ENCODE measurements around the gene MRTFA. TPM values are rescaled to one million over a fixed set of nuclear protein-coding genes. Genes with fewer than 3 reads are reported as not detected.
"Not testable (repeated sequence)": the region's sequence is repeated elsewhere in the genome, so short reads cannot be mapped to it uniquely, and the experiment has no call there.

MRTFA gene
- total RNA-seq, 1 donor from 2014 or later = 19.7 TPM

DNA sequence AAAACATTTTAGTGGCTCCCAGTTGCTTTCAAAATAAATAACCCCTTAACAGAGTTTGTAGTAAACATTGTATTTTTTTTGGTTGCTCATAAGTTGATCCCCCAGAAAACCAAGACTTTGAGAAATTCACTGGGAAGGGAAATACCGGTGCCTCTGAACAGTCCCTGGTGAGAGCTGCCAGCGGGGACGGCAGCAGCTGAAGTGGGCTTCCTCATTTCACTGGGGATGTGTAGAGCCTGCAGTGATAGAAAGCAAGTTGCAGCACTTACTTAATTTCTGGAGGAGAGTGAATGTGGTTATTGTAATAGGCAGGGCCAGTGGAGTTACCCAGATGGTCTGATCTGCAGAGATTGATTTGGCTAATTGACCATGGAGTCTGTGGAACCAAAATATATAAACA, 24.2 kb upstream of the MRTFA start:
- DNase-seq (ENCODE audit: low read depth, low spot score) = no peak

DNA sequence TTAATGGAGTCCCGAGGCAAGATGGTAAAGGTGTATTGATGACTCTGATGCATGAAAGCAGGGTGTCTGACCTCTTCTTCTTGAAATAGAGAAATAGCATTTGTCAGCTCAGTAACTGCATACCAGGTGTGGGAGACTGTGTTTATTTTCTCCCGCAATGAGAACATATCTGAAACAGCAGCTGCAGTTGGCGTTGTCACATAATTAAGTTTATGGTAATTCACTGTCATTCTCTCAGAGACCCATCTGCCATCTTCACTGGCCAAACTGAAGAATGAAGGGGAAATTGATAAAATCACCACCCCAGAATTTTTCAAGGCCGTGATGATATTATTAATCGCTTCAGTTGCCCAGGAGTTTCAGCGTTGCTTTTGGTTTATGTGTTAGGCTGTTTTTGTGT, 22.6 kb upstream of the MRTFA start:
- no peak for DNase-seq (ENCODE audit: low read depth, low spot score)

DNA sequence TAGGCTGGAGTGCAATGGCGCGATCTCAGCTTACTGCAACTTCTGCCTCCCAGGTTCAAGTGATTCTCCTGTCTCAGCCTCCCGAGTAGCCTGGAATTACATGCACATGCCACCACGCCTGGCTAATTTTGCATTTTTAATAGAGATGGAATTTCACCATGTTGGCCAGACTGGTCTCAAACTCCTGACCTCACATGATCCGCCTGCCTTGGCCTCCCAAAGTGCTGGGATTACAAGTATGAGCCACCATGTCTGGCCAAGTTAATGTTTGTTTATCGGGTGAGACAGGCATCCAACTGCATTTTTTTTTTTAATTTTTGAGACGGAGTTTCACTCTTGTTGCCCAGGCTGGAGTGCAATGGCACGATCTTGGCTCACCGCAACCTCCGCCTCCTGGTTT, 20.1 kb upstream of the MRTFA start:
- not testable (repeated sequence) for DNase-seq (ENCODE audit: low read depth, low spot score)

- DNase-seq (ENCODE audit: low read depth, low spot score) = not testable (repeated sequence)
These were observed 19.4 kb upstream of the MRTFA start for GRCh38 chr22:40655941-40656340.

GRCh38 chr22:40654522-40655167, 18.1 kb upstream of the MRTFA start:
- DNase-seq (ENCODE audit: low read depth, low spot score) = no peak

DNA sequence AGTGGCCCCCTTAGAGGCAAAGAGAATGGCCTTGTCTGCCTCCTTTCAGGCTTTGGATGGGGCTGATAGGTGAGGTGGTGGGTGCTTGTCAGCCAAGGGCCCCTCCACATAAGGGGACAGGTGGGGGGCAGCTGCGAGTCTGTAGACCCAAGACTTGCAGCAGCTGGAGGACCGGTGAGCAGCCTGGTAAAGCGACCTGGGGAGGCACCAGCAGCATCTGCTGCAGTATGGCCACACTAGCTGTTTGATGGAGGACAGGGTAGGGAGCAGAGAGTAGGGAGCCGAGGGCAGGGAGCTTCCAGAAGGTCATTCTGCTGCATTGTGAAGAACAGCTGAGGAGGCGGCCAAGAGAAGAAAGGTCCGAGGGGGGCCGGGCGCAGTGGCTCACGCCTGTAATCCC, 16.8 kb upstream of the MRTFA start:
- no peak for DNase-seq (ENCODE audit: low read depth, low spot score)

DNA sequence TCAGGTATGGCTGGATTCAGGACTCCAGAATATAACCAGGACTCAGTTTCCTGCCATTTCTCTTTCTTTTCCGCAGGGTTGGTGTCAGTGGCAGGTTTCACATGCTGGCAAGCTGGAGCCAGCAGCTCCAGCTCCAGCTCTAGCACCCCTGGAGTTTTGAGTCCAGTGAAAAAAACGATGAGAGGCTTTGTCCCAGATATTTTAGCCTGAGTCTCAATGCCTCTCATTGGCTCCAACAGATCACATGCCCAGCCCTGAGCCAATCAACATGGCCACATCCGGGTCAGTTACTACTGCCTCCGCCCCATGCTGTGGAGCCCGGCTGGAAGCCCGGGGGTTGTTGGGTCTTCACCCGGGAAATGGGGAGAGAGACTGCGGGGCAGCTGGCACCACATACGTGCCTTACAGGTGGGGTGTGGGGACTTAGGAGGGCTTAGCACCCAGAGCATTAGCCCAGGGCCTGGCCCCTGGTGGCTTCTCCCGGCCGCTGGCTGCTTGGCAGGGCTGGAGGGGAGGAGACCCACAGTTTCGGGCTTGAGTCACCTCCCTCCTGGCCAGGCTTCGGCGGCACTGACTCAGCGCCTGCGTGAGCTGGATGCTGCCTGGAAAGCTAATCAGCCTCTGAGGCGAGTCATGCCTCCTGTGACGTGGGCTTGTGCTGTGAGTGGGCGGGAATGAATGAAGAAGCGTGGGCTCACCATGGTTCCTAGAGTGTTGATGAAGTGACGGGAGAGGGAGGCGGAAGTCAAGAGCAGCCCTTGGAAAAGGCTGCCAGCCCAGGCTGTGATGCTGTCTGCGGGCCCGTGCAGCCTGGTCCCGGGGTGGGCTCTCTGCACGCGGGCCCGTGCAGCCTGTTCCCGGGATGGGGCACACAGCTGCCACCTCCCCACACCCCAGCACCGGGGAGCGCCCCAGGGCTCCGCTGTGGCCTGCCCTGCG, 15.3 kb upstream of the MRTFA start:
- peak; percentile 95 for DNase-seq (ENCODE audit: low read depth, low spot score)

- no peak for DNase-seq (ENCODE audit: low read depth, low spot score)
These were observed 14.5 kb upstream of the MRTFA start for GRCh38 chr22:40651057-40651456.

DNA sequence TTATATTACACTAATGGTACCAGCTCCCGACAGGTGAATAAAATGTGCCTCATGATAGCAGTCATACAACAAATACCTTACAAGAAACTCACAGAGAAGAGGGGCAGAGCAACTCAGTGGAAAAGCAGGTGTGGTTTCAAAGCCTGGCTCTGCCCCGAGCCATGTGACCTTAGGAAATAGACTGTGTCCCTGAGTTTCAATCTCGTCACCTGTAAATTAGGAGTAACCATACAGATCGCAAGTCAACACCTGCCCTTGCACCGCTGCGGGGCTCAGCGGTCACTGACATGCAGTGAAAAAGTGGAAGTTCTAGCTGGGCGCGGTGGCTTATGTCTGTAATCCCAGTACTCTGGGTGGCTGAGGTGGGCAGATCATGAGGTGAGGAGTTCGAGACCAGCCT, 11.9 kb upstream of the MRTFA start:
- DNase-seq (ENCODE audit: low read depth, low spot score) = no peak

DNA sequence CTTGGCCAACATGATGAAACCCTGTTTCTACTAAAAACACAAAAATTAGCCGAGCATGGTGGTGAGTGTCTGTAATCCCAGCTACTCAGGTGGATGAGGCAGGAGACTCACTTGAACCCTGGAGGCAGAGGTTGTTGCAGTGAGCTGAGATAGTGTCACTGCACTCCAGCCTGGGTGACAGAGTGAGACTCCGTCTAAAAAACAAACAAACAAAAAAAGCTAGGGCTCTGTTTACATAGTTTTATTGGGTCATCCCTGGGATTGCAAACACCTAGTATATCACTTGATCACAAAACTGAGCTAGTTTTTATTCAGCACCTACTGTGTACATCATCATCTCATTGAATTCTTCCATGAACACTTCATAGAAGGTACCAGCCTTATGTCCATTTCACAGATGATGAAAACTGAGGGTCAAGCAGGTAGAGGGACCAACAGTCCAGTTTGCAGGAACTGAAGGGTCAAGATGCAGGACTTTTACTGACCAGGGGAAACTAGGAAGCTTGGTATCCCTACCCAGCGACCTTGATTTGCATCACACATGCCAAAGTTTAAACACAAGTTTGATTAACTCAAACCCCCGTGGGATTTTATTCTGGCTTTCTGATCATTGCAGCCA, 9.2 kb upstream of the MRTFA start:
- no peak for DNase-seq (ENCODE audit: low read depth, low spot score)

DNA sequence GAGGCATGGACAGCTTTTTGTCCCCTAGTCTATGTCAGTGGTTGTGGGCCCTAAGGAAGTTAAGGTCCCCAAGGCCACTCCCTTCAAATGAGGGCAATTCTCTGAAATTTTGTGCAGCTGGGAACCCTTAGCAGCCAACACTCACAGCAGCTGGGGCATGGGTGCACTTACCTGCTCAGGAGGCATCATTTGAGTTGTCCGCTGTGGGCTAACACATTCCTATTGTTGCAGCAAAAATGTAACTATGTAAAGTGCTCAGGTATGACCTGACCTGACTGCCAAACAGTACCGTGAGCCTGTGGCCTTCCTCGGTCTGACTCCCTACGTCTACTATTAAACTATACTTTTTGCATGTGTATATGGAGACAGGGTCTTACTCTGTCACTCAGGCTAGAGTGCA, 5.8 kb upstream of the MRTFA start:
- DNase-seq (ENCODE audit: low read depth, low spot score) = no peak

GRCh38 chr22:40641269-40641668, 4.8 kb upstream of the MRTFA start:
- DNase-seq (ENCODE audit: low read depth, low spot score) = no peak

GRCh38 chr22:40638261-40638660, 1.7 kb upstream of the MRTFA start:
- DNase-seq (ENCODE audit: low read depth, low spot score) = no peak

DNA sequence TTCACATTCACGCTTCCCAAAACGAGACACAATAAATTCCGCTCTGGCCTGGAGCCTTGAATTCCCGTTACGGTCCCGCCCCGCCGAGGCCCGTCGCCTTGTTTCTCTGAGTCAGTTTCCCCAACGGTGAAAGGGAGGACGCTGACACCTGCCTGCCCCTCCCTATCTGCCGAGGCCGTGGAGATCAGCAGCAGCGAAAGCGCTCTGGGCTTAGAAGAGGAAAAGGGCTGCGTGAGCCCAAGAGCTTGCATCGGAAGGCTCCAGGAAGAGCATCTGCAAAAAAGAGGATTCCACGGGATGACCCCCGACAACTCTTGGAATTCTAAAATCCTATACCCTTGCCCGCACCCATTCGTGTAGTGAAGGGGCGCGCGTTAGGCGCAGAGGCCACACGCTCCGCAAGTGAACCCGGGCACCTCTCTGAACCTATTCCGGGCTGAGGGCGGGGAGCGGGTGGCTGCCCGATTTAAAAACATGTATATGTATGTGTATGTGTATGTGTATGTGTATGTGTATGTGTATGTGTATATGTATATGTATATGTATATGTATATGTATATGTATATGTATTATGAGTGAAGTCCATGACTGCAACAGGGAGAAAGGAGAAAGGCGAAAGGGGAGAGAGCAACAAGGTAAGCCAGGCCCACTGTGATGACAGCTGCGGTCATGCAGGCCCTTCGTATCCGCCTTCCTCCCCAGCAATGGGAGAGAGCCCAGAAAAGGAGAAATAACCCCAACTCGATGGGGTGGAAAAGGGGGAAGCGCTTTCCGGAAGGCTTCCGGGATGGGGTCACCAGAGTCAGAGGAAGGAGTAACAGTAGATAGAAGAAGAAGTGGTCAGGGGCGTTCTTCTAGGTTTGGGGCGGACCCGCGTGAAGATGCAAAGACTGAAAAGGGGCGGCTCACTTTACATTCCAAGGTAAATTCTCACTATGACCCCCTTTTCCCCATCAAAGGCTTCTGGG, 948 bp upstream of the MRTFA start:
- no peak for DNase-seq (ENCODE audit: low read depth, low spot score)

DNA sequence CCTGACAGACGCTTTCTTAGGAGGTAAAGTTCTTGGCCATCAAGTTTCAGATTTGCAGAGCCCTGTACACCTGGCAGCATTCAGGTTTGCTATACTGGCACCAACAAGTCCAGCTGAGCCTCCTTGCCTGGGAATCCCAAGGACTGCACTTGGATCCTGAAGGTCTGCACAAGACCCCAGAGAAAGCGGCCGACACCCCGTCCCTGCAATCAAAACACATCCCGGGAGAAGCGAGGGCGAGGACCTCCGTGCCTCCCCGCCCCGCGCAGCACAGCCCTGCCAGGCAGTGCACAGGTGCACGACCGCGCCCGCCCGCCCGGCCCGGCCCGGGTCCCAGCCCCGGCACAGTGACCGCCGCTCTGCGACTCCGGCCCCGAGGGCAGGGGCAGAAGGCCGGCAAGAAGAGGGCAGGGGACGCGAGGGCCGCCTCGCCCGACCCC, 559 bp downstream of the MRTFA start:
- DNase-seq (ENCODE audit: low read depth, low spot score) = no peak

GRCh38 chr22:40635043-40635939, 1.2 kb downstream of the MRTFA start:
- DNase-seq (ENCODE audit: low read depth, low spot score) = no peak

DNA sequence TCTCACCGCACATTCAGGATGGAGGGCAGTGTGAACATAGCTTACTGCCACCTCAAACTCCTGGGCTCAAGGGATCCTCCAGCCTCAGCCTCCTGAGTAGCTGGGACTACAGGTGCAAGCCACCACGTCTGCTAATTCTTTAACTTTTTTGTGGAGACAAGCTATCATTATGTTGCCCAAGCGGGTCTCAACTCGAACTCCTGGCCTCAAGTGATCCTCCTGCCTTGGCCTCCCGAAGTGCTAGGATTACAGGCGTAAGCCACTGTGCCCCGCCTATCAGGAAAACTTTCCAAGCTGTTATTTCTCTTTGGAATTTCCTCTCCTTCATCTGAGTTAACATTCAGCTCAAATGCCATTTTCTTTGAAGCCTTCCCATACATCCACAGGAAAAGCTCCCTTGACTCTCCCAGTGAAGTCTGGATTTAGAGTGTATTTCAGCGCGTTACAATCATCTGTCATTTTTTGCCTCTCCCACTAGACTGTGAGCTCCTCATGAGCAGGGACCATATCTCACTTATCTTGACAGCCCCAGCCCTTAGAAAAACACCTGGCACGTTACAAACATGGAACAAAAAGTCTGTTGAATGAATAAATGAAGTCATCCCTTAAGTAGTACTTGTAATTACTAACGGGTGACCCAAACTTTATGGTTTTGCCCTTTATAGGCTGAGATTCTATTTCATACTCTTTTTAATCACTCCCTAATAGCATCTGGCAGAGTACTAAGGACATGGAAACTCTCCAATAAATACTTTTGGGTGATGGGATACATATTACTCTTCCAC, 2.2 kb downstream of the MRTFA start:
- no peak for DNase-seq (ENCODE audit: low read depth, low spot score)

DNA sequence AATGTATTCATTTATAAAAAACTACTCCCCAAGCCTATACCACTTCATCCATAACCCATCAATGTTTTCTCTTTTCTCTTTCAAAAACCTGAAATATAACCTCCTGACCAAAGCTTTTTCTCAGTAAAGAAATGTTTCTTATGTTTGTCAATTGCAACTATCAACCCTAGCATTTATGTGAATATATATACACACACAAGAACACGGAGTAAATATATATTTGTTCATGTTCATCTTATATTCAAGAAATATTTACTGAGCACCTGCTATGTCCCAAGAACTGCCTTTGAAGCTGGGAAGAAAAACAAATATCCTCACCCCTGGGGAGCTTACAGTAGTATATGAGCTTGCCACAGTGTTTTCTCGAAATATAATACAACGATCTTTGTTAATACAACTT, 3.5 kb downstream of the MRTFA start:
- no peak for DNase-seq (ENCODE audit: low read depth, low spot score)

DNA sequence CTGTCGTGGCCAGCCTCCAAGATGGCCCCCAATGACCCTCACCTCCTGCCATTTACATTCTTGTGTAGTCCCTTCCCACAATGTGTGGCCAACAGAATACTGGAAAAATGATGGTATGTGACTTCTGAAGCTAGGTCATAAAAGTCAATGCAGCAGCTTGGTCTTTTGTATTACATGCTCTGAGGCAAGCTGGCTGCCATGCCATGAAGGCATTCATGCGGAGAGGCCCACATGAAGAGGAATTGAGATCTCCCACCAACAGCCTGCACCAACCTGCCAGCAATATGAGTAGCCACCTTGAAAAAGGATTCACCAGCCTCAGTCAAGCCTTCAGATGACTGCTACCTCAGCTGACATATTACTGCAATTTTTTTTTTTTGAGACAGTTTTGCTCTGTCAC, 4.6 kb downstream of the MRTFA start:
- no peak for DNase-seq (ENCODE audit: low read depth, low spot score)
